ENCODE results near the gene RAD23A.
"Not testable (repeated sequence)": the region's sequence is repeated elsewhere in the genome, so short reads cannot be mapped to it uniquely, and the experiment has no call there.

Gene RAD23A

DNA sequence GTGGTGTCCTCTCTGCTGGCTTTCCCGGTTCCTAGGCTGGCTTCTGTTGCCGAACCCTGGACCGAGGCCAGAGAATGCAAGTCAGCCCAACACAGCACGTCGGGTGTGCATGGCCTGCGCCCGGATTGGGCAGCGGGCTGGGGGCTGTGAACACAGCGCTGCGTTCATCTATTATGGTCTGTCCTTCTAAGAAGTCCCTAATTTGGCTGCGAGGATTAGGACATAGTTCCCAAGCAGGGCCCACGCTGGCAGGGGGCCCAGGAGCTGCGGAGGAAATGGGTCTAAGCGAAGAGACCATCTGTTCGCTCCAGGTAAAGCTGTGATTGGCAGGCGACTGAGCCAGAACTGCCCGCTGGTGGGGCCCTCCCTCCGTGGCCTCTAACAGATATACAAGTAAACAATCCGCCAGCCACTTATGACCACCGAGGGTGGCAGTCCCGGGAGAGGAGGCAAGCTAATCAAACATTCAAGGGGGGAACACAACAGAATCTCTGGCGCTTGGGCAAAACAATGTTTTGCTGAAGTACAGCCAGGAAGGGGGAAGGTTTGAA, 32.6 kb upstream of the RAD23A start:
- H3K27ac ChIP-seq: peak overlapping the region; percentile 78
- H3K36me3 ChIP-seq: no peaks in the 10 kb centered on the region
- TF ChIP-seq, protein P1, sequence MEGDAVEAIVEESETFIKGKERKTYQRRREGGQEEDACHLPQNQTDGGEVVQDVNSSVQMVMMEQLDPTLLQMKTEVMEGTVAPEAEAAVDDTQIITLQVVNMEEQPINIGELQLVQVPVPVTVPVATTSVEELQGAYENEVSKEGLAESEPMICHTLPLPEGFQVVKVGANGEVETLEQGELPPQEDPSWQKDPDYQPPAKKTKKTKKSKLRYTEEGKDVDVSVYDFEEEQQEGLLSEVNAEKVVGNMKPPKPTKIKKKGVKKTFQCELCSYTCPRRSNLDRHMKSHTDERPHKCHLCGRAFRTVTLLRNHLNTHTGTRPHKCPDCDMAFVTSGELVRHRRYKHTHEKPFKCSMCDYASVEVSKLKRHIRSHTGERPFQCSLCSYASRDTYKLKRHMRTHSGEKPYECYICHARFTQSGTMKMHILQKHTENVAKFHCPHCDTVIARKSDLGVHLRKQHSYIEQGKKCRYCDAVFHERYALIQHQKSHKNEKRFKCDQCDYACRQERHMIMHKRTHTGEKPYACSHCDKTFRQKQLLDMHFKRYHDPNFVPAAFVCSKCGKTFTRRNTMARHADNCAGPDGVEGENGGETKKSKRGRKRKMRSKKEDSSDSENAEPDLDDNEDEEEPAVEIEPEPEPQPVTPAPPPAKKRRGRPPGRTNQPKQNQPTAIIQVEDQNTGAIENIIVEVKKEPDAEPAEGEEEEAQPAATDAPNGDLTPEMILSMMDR (IDR thresholded peaks at IDR 0.05): no peak
- H3K9me3 ChIP-seq: no peaks in the 10 kb centered on the region
- H3K4me3 ChIP-seq (ENCODE audit: low read depth in 1 of 2, low read length in 1 of 2): peak overlapping the region; percentile 28 to 32
- H3K4me1 ChIP-seq (ENCODE audit: control insufficient read depth in 1 of 2, insufficient read depth in 1 of 2, low read depth in 1 of 2, low read length in 1 of 2): peaks cover 27 to 29% of the 10 kb centered on the region in 2 experiments
- no peaks in the 10 kb centered on the region for H3K27me3 ChIP-seq

DNA sequence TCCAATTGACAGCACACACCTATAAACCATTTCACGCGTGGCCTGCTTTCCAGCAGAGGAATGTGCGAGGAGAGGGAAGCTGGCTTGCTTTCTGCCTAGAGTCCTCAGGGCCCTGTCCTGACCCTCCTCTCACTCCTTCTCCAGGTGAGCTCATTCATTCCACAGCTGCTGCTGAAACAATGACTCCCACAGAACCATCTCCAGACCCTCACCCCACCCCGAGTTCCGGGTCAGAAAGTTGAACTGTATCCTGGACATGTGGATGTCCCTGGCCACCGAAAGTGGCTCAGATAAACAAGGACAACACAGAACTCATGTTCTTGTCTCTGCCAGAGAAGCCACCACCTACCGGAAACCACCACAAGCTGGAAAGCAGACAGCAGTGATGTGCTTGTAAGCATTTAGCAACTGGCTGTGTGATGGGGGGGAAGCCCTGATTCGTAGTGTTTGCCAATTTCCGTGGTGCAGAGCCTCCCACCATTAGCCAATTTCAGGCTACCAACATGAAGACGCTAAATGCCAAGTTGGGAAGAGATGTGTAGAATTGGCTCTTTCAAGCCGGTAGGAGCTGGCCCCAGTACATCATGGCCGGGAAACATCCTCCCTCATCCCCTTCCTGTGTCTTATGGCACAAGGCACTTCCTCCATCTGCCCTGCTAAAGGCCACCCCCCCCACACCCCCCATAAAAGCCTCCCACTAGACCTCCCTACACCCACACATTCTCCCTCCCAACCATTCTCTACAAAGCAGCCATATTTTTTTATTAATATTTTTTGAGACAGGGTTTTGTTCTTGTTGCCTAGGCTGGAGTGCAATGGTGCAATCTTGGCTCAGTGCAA, 31.6 kb upstream of the RAD23A start:
- TF ChIP-seq, protein P1 (IDR thresholded peaks at IDR 0.05): no peak
- H3K27ac ChIP-seq: peak overlapping the region; percentile 78
- peaks cover 31 to 34% of the 10 kb centered on the region in 2 experiments for H3K4me1 ChIP-seq (ENCODE audit: control insufficient read depth in 1 of 2, insufficient read depth in 1 of 2, low read depth in 1 of 2, low read length in 1 of 2)
- H3K9me3 ChIP-seq: no peaks in the 10 kb centered on the region
- H3K4me3 ChIP-seq (ENCODE audit: low read depth in 1 of 2, low read length in 1 of 2): peak overlapping the region; percentile 28 to 32
- no peaks in the 10 kb centered on the region for H3K27me3 ChIP-seq
- no peaks in the 10 kb centered on the region for H3K36me3 ChIP-seq

DNA sequence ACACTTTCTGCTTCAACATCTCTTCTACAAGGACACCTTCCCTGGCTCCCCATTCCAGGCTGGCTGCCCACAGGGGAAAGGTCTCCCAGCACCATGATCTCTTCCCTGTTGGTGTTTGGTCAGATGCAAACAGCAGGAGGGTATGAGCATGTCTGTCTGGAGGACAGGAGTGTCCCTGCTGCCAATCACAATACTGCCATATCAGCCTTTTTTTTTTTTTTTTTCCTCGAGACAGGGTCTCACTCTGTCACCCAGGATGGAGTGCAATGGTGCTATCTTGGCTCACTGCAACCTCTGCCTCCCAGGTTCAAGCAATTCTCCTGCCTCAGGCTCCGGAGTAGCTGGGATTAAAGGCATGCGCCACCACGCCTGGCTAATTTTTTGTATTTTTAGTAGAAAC, 29.8 kb upstream of the RAD23A start:
- H3K4me3 ChIP-seq (ENCODE audit: low read depth in 1 of 2, low read length in 1 of 2); H3K27ac ChIP-seq; H3K9me3 ChIP-seq; H3K36me3 ChIP-seq; H3K27me3 ChIP-seq: not testable (repeated sequence)
- peaks cover 32 to 41% of the 10 kb centered on the region in 2 experiments for H3K4me1 ChIP-seq (ENCODE audit: control insufficient read depth in 1 of 2, insufficient read depth in 1 of 2, low read depth in 1 of 2, low read length in 1 of 2)

DNA sequence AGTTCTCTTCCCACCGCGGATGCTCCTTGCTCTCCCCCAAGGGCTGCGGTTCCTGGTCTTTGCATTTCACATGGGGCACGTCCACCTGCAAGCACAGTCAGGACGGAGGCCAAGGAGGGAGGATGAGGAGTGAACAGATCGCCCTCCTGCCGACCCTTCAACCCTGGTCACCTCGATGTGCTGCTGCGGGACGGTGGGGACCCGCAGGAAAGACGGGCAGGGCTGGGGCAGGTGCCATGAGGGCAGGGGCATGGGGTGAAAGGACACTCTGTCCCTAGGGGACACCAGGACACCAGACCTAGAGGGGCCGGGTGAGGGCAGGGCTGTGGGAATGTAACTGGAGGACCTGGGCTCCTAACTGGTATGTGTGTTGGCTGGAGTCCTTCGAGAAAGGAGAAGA, 27.4 kb upstream of the RAD23A start:
- TF ChIP-seq, protein P1 (IDR thresholded peaks at IDR 0.05): no peak
- Histone ChIP-seq H3K27me3 (no peaks in the 10 kb centered on the region), H3K9me3 (no peaks in the 10 kb centered on the region), H3K27ac (no peak overlapping the region), H3K36me3 (peaks cover 9% of the 10 kb centered on the region), H3K4me3 (ENCODE audit: low read depth in 1 of 2, low read length in 1 of 2) (no peak overlapping the region), H3K4me1 (ENCODE audit: control insufficient read depth in 1 of 2, insufficient read depth in 1 of 2, low read depth in 1 of 2, low read length in 1 of 2) (peaks cover 20 to 30% of the 10 kb centered on the region in 2 experiments)

DNA sequence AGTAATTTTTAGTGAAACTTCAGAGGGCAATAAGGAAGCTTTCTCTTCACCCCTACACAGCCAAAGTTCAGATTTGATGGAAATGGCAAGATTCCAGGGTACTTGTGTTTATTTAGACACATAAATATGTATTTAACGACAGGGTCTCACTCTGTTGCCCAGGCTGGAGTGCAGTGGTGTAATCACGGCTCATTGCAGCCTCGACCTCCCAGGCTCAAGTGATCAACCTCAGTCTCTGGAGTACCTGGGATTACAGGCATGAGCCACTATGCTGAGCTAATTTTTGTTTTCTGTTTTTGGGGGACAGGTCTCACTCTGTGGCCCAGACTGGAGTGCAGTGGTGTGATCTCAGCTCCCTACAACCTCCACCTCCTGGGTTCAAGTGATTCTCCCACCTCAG, 24.6 kb upstream of the RAD23A start:
- Histone ChIP-seq H3K27me3 (no peaks in the 10 kb centered on the region), H3K4me3 (ENCODE audit: low read depth in 1 of 2, low read length in 1 of 2) (no peak overlapping the region), H3K36me3 (peaks cover 29% of the 10 kb centered on the region), H3K9me3 (no peaks in the 10 kb centered on the region), H3K4me1 (ENCODE audit: control insufficient read depth in 1 of 2, insufficient read depth in 1 of 2, low read depth in 1 of 2, low read length in 1 of 2) (peaks cover 5 to 13% of the 10 kb centered on the region in 2 experiments), H3K27ac (no peak overlapping the region)
- TF ChIP-seq, protein P1 (IDR thresholded peaks at IDR 0.05): no peak

DNA sequence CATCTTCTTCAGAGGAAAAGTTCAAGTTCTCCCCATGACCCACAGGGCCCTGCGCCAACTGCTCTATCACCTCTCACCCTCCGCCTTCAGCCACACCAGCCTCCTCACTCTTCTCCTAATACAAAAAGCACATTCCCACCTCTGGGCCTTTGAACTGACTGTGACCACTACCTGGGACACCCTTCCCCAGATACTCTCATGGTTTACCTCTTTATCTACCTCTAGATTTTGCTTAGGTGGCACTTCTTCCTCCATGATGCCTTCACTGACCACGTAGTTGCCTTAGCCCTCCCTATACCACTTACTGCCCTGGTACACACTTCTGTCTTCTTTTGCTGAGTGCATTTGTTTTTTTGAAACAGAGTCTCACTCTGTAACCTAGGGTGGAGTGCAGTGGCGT, 22.7 kb upstream of the RAD23A start:
- TF ChIP-seq, protein P1 (IDR thresholded peaks at IDR 0.05): no peak
- no peaks in the 10 kb centered on the region for H3K9me3 ChIP-seq
- peaks cover 5 to 13% of the 10 kb centered on the region in 2 experiments for H3K4me1 ChIP-seq (ENCODE audit: control insufficient read depth in 1 of 2, insufficient read depth in 1 of 2, low read depth in 1 of 2, low read length in 1 of 2)
- H3K27me3 ChIP-seq: no peaks in the 10 kb centered on the region
- H3K36me3 ChIP-seq: peaks cover 40% of the 10 kb centered on the region
- H3K27ac ChIP-seq: no peak overlapping the region
- H3K4me3 ChIP-seq (ENCODE audit: low read depth in 1 of 2, low read length in 1 of 2): no peak overlapping the region
